Vagina (tissue), 2 donors: Measurements from ENCODE around the gene OR4K17. TPM values are rescaled to one million over a fixed set of nuclear protein-coding genes. Genes with fewer than 3 reads are reported as not detected.
"Not testable (repeated sequence)": the region's sequence is repeated elsewhere in the genome, so short reads cannot be mapped to it uniquely, and the experiment has no call there.

Source experiments
- DNase-seq, 2 donors: peaks; one replicate each; pipeline ENCODE4 v3.0.0-alpha.2; 2017; ENCODE audit errors: extremely low spot score in 2 of 2
- H3K27ac ChIP-seq: fragments of 200-600 bp; sonication (generic); one replicate; pipeline ENCODE4 v1.5.1; 2019
- H3K27me3 ChIP-seq: fragments of 200-600 bp; sonication (generic); one replicate; pipeline ENCODE4 v1.5.1; 2019
- H3K36me3 ChIP-seq, 2 donors: fragments of 200-600 bp; sonication (generic); one replicate each; pipeline ENCODE4 v1.5.1; 2017 to 2019
- H3K4me1 ChIP-seq: fragments of 200-600 bp; sonication (generic); one replicate; pipeline ENCODE4 v1.5.1; 2019
- H3K4me3 ChIP-seq, 2 donors: fragments of 200-600 bp; sonication (generic); 1 replicate in 1 of 2; 2 replicates in 1 of 2; pipeline ENCODE4 v1.5.1; 2016 to 2019
- H3K9me3 ChIP-seq: fragments of 200-600 bp; sonication (generic); one replicate; pipeline ENCODE4 v1.5.1; 2019
- CTCF ChIP-seq, 3 experiments: fragments of 450-650 bp in 2 of 3; fragments of 200-600 bp in 1 of 3; sonication (generic) in 1 of 3; IDR thresholded peaks; one replicate each; pipeline ENCODE4 v1.5.1; 2017 to 2019; ENCODE audit warnings: antibody characterized with exemption in 3 of 3, mild to moderate bottlenecking in 2 of 3, moderate library complexity in 2 of 3
- POLR2A ChIP-seq, 2 donors: fragments of 450-650 bp; IDR thresholded peaks; one replicate each; pipeline ENCODE4 v1.6.1; 2017; ENCODE audit warnings: antibody characterized with exemption in 2 of 2, mild to moderate bottlenecking in 2 of 2, moderate library complexity in 2 of 2
- POLR2AphosphoS5 ChIP-seq, 2 donors: sonication (generic); formaldehyde crosslinking; IDR thresholded peaks; one replicate each; pipeline ENCODE4 v1.9.0; 2017; ENCODE audit warnings: antibody characterized with exemption in 2 of 2, mild to moderate bottlenecking in 2 of 2, low read depth in 1 of 2; ENCODE audit not compliant: insufficient read depth in 1 of 2
- intact Hi-C: fragments of 100-400 bp; cut with DNase I; formaldehyde crosslinking; loops from one replicate; pipeline ENCODE4 v1.15.1; 2023
- small RNA-seq: library from RNA; depleted of rRNA; stranded (forward); fragments of <200 nt; gene quantifications from one replicate; pipeline ENCODE3, GENCODE V24; 2016
- total RNA-seq: library from RNA; depleted of rRNA; stranded (reverse); fragments of >200 nt; gene quantifications from one replicate; pipeline ENCODE4 v1.2.3, GENCODE V29; 2016

OR4K17 gene
- total RNA-seq, 1 donor from 2014 or later, result not detected

DNA sequence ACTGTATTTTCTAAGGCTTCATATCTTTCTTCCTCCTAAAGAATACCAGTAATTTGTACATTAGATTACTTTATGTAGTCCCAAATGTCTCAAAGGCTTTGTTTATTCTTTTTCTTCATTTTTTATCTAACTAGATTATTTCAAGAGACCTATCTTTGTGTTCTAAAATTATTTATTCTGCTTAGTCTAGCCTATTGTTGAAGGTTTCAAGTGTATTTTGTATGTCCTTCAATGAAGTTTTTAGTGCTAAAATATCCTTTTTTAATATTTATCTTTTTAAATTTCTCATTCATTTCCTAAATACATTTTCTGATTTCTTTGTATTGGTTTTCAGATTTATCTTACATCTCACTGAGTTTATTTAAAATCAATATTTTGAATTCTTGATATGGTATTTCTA is 53.9 kb downstream of the OR4K17 start:
- intact Hi-C loops, result no loop called here
- no peaks in the 10 kb centered on the region for H3K27me3 ChIP-seq
- H3K4me3 ChIP-seq, result no peak overlapping the region
- DNase-seq, result no peak
- H3K27ac ChIP-seq, result no peak overlapping the region
- no peaks in the 10 kb centered on the region for H3K36me3 ChIP-seq
- TF ChIP-seq POLR2AphosphoS5 (IDR thresholded peaks at IDR 0.05; ENCODE audit: insufficient read depth in 1 of 2, low read depth in 1 of 2), result no peak
- TF ChIP-seq POLR2A (IDR thresholded peaks at IDR 0.05), result no peak
- no peak for TF ChIP-seq CTCF (IDR thresholded peaks at IDR 0.05)
- no peaks in the 10 kb centered on the region for H3K9me3 ChIP-seq
- no peaks in the 10 kb centered on the region for H3K4me1 ChIP-seq

GRCh38 chr14:20167091-20167490 is 56.6 kb downstream of the OR4K17 start:
- H3K4me3 ChIP-seq, result no peak overlapping the region

GRCh38 chr14:20169852-20170251 is 59.3 kb downstream of the OR4K17 start:
- H3K9me3 ChIP-seq, H3K36me3 ChIP-seq, H3K27me3 ChIP-seq, H3K4me1 ChIP-seq, H3K4me3 ChIP-seq, H3K27ac ChIP-seq, DNase-seq, intact Hi-C loops: not testable (repeated sequence)

More at GRCh38 chr14:20167091-20167490, 56.6 kb downstream of the OR4K17 start:
- Histone ChIP-seq H3K27me3 (no peaks in the 10 kb centered on the region), H3K9me3 (no peaks in the 10 kb centered on the region), H3K27ac (no peak overlapping the region), H3K4me1 (no peaks in the 10 kb centered on the region), H3K36me3 (no peaks in the 10 kb centered on the region)
- intact Hi-C loops, result no loop called here
- TF ChIP-seq POLR2AphosphoS5 (IDR thresholded peaks at IDR 0.05; ENCODE audit: insufficient read depth in 1 of 2, low read depth in 1 of 2), result no peak
- no peak for TF ChIP-seq CTCF (IDR thresholded peaks at IDR 0.05)
- no peak for TF ChIP-seq POLR2A (IDR thresholded peaks at IDR 0.05)
- no peak for DNase-seq

Small RNA genes within 50 kb of the gene (small RNA-seq; reads per million reads assigned to genes)
- not detected for gene RNA5SP380

Other genes with a start within 250 kb of the OR4K17 start
- not detected for gene OR4K2, start 235.6 kb upstream of the OR4K17 start, total RNA-seq
- gene OR4K5, start 190.1 kb upstream of the OR4K17 start, total RNA-seq, result not detected
- gene OR4K1, start 179.8 kb upstream of the OR4K17 start, total RNA-seq, result not detected
- gene OR4K15, start 135.1 kb upstream of the OR4K17 start, total RNA-seq, result not detected
- gene OR4Q2, start 108.6 kb upstream of the OR4K17 start, total RNA-seq, result not detected
- gene OR4K14, start 91.4 kb upstream of the OR4K17 start, total RNA-seq, result not detected
- not detected for gene OR4K13, start 74.7 kb upstream of the OR4K17 start, total RNA-seq
- not detected for gene OR4L1, start 50.7 kb upstream of the OR4K17 start, total RNA-seq
- not detected for gene OR4N5, start 28.1 kb downstream of the OR4K17 start, total RNA-seq
- not detected for gene OR11G2, start 80.2 kb downstream of the OR4K17 start, total RNA-seq
- not detected for gene OR11H6, start 113.0 kb downstream of the OR4K17 start, total RNA-seq
- not detected for gene OR11H7, start 118.2 kb downstream of the OR4K17 start, total RNA-seq
- not detected for gene OR11H4, start 128.5 kb downstream of the OR4K17 start, total RNA-seq
- 10.8 TPM for gene TTC5, start 195.2 kb downstream of the OR4K17 start, total RNA-seq
- 38.5 TPM for gene CCNB1IP1, start 222.5 kb downstream of the OR4K17 start, total RNA-seq
- gene PARP2, start 232.9 kb downstream of the OR4K17 start, total RNA-seq, result 5.9 TPM